Measurements from ENCODE around the gene IFIT1B. TPM values are rescaled to one million over a fixed set of nuclear protein-coding genes. Genes with fewer than 3 reads are reported as not detected.
"Not testable (repeated sequence)": the region's sequence is repeated elsewhere in the genome, so short reads cannot be mapped to it uniquely, and the experiment has no call there.

The IFIT1B gene
- total RNA-seq, 1 donor from 2014 or later, result not detected

GRCh38 chr10:89410551-89410950, 32.7 kb downstream of the IFIT1B start:
- ATAC-seq; DNase-seq (ENCODE audit: low spot score): not testable (repeated sequence)

GRCh38 chr10:89411135-89411534, 33.3 kb downstream of the IFIT1B start:
- ATAC-seq; DNase-seq (ENCODE audit: low spot score): not testable (repeated sequence)

GRCh38 chr10:89412276-89412675, 34.4 kb downstream of the IFIT1B start:
- DNase-seq (ENCODE audit: low spot score); ATAC-seq: not testable (repeated sequence)

- no peak for ATAC-seq
- DNase-seq (ENCODE audit: low spot score), result no peak
These were observed 35.6 kb downstream of the IFIT1B start for GRCh38 chr10:89413398-89413912.

- DNase-seq (ENCODE audit: low spot score), result peak; percentile 81
- ATAC-seq, result peak; percentile 92
These were observed 36.5 kb downstream of the IFIT1B start, which contains the start of gene IFIT5 for GRCh38 chr10:89414146-89414878. Gene IFIT5 (plus strand): TSS chr10:89414568. CDS start chr10:89414799, 231 bp downstream.

- ATAC-seq, result peak; percentile 83
- peak; percentile 65 for DNase-seq (ENCODE audit: low spot score)
These were observed 37.3 kb downstream of the IFIT1B start for GRCh38 chr10:89414879-89415821.

GRCh38 chr10:89416465-89416864, 38.6 kb downstream of the IFIT1B start:
- no peak for DNase-seq (ENCODE audit: low spot score)
- no peak for ATAC-seq

GRCh38 chr10:89419548-89419947, 41.7 kb downstream of the IFIT1B start:
- DNase-seq (ENCODE audit: low spot score) (no peak), ATAC-seq (no peak)

- ATAC-seq, result no peak
- DNase-seq (ENCODE audit: low spot score), result no peak
These were observed 43.2 kb downstream of the IFIT1B start for GRCh38 chr10:89421018-89421476.

- ATAC-seq, result peak; percentile 76
- peak; percentile 56 for DNase-seq (ENCODE audit: low spot score)
These were observed 47.1 kb downstream of the IFIT1B start for GRCh38 chr10:89425000-89425399.

GRCh38 chr10:89426230-89426868, 48.5 kb downstream of the IFIT1B start:
- ATAC-seq (peak; percentile 90), DNase-seq (ENCODE audit: low spot score) (no peak)

- DNase-seq (ENCODE audit: low spot score) (no peak), ATAC-seq (no peak)
These were observed 49.8 kb downstream of the IFIT1B start for GRCh38 chr10:89427629-89428028.

GRCh38 chr10:89428877-89429276, 51.0 kb downstream of the IFIT1B start:
- no peak for DNase-seq (ENCODE audit: low spot score)
- no peak for ATAC-seq

- ATAC-seq, result peak; percentile 44
- DNase-seq (ENCODE audit: low spot score), result no peak
These were observed 54.1 kb downstream of the IFIT1B start for GRCh38 chr10:89431977-89432376.

Other genes with a start within 250 kb of the IFIT1B start
- 0.10 TPM for gene CH25H, start 170.7 kb upstream of the IFIT1B start, total RNA-seq
- gene LIPA, start 126.3 kb upstream of the IFIT1B start, total RNA-seq, result 53.8 TPM
- 6.0 TPM for gene IFIT2, start 76.0 kb upstream of the IFIT1B start, total RNA-seq
- gene IFIT3, start 50.1 kb upstream of the IFIT1B start, total RNA-seq, result 8.7 TPM
- 9.6 TPM for gene IFIT1, start 14.6 kb downstream of the IFIT1B start, total RNA-seq
- 3.8 TPM for gene IFIT5, start 36.5 kb downstream of the IFIT1B start, total RNA-seq
- 0.38 TPM for gene SLC16A12, start 157.5 kb downstream of the IFIT1B start, total RNA-seq

Measured in left lobe of liver (tissue), 2 donors.